HL-60 (cell line): ENCODE data around the gene PTPRK.

Experiments used
- DNase-seq, 2 experiments: peaks; one replicate each; pipeline ENCODE4 v3.0.0-alpha.2; 2010 to 2020; ENCODE audit warnings: low read depth in 1 of 2, low spot score in 1 of 2
- H3K27ac ChIP-seq: fragments of 250-450 bp; sonication (Bioruptor Pico); replicated peaks from 2 replicates; pipeline ENCODE4 v1.5.1; 2020; ENCODE audit warnings: mild to moderate bottlenecking, moderate library complexity
- H3K27me3 ChIP-seq: fragments of 250-450 bp; sonication (Bioruptor Pico); 2 replicates; pipeline ENCODE4 v1.5.1; 2021; ENCODE audit warnings: mild to moderate bottlenecking, moderate library complexity; ENCODE audit not compliant: insufficient read depth, poor library complexity, severe bottlenecking
- H3K4me3 ChIP-seq: replicated peaks from 2 replicates; pipeline ENCODE4 v1.5.1; 2011; ENCODE audit warnings: mild to moderate bottlenecking, control low read depth, low read length; ENCODE audit not compliant: insufficient read depth
- CTCF ChIP-seq: IDR thresholded peaks from one replicate; pipeline ENCODE4 v1.5.1; 2011; ENCODE audit warnings: low read length, control low read depth, inconsistent platforms; ENCODE audit not compliant: insufficient read depth
- GABPA ChIP-seq: IDR thresholded peaks from 2 replicates; pipeline ENCODE4 v1.6.1; 2012; ENCODE audit warnings: low read depth
- POLR2AphosphoS5 ChIP-seq: IDR thresholded peaks from 2 replicates; pipeline ENCODE4 v1.6.1; 2012; ENCODE audit warnings: low read depth
- REST ChIP-seq: IDR thresholded peaks from 2 replicates; pipeline ENCODE4 v1.6.1; 2012; ENCODE audit warnings: low read depth; ENCODE audit not compliant: insufficient replicate concordance
- SPI1 ChIP-seq: IDR thresholded peaks from 2 replicates; pipeline ENCODE4 v1.6.1; 2012; ENCODE audit warnings: low read depth, mild to moderate bottlenecking, borderline replicate concordance

Gene PTPRK

GRCh38 chr6:128097009-128097408 is 423.4 kb downstream of the PTPRK start:
- no peak for DNase-seq
- H3K4me3 ChIP-seq, result no peak overlapping the region
- H3K27ac ChIP-seq, result no peak overlapping the region
- TF ChIP-seq SPI1, result no peak
- no peak for TF ChIP-seq CTCF
- no peak for TF ChIP-seq POLR2AphosphoS5
- TF ChIP-seq REST, result no peak
- no peak for TF ChIP-seq GABPA
- no peaks in the 10 kb centered on the region for H3K27me3 ChIP-seq

GRCh38 chr6:128095362-128095761 is 425.0 kb downstream of the PTPRK start:
- Histone ChIP-seq H3K27me3 (no peaks in the 10 kb centered on the region), H3K27ac (no peak overlapping the region), H3K4me3 (no peak overlapping the region)
- TF ChIP-seq SPI1 (no peak), GABPA (no peak), CTCF (no peak), POLR2AphosphoS5 (no peak), REST (no peak)
- DNase-seq, result no peak

- Histone ChIP-seq H3K27me3 (no peaks in the 10 kb centered on the region), H3K4me3 (no peak overlapping the region), H3K27ac (no peak overlapping the region)
- no peak for TF ChIP-seq REST
- TF ChIP-seq GABPA, result no peak
- TF ChIP-seq POLR2AphosphoS5, result no peak
- TF ChIP-seq SPI1, result no peak
- TF ChIP-seq CTCF, result no peak
- no peak for DNase-seq
Measured at GRCh38 chr6:128079021-128079420, 441.4 kb downstream of the PTPRK start.
